ENCODE results near the gene MLN.

MLN gene

GRCh38 chr6:33752646-33753015 is 51.2 kb downstream of the MLN start:
- no peak for DNase-seq (ENCODE audit: low read depth in 3 of 3)

- no peak for DNase-seq (ENCODE audit: low read depth in 3 of 3)
Observed at GRCh38 chr6:33751771-33752645, 51.8 kb downstream of the MLN start.

GRCh38 chr6:33750244-33750991 is 53.4 kb downstream of the MLN start:
- DNase-seq (ENCODE audit: low read depth in 3 of 3), result no peak

- DNase-seq (ENCODE audit: low read depth in 3 of 3), result no peak
Observed at GRCh38 chr6:33749401-33749800, 54.4 kb downstream of the MLN start.

- DNase-seq (ENCODE audit: low read depth in 3 of 3), result no peak
Observed at GRCh38 chr6:33748841-33749240, 55.0 kb downstream of the MLN start.

GRCh38 chr6:33747823-33748222 is 56.0 kb downstream of the MLN start:
- DNase-seq (ENCODE audit: low read depth in 3 of 3), result no peak

- DNase-seq (ENCODE audit: low read depth in 3 of 3), result no peak
Observed at GRCh38 chr6:33746651-33747100, 57.1 kb downstream of the MLN start, which contains the start of gene IP6K3. IP6K3 (minus strand) TSS chr6:33746905; CDS start chr6:33735476, 11,429 bp downstream.

- no peak for DNase-seq (ENCODE audit: low read depth in 3 of 3)
Observed at GRCh38 chr6:33746036-33746600, 57.7 kb downstream of the MLN start.

GRCh38 chr6:33745548-33745947 is 58.3 kb downstream of the MLN start:
- DNase-seq (ENCODE audit: low read depth in 3 of 3), result no peak

- no peak for DNase-seq (ENCODE audit: low read depth in 3 of 3)
Observed at GRCh38 chr6:33744895-33745546, 58.8 kb downstream of the MLN start.
